Epithelial cell of proximal tubule (primary cell): Measurements from ENCODE around the gene GAPDHS. TPM values are rescaled to one million over a fixed set of nuclear protein-coding genes. Genes with fewer than 3 reads are reported as not detected.

Source experiments
- DNase-seq: peaks from one replicate; pipeline ENCODE4 v3.0.0-alpha.2; 2011; ENCODE audit warnings: low read depth
- H3K4me3 ChIP-seq: 2 replicates; pipeline ENCODE4 v1.5.1; 2011; ENCODE audit warnings: low read depth, mild to moderate bottlenecking, low read length
- CTCF ChIP-seq: conservative IDR thresholded peaks from 2 replicates; pipeline ENCODE4 v1.5.1; 2012; ENCODE audit warnings: low read depth, mild to moderate bottlenecking, low read length
- total RNA-seq: library from RNA; depleted of rRNA; stranded (reverse); fragments of >200 nt; gene quantifications from 2 replicates; pipeline ENCODE4 v1.2.3, GENCODE V29; 2015

Gene GAPDHS
- total RNA-seq, 1 donor from 2014 or later: not detected

GRCh38 chr19:35587321-35587720 lies 54.1 kb downstream of the GAPDHS start:
- TF ChIP-seq CTCF: no peak
- H3K4me3 ChIP-seq: no peak overlapping the region
- no peak for DNase-seq

- no peak for TF ChIP-seq CTCF
Observed at GRCh38 chr19:35590875-35591274, 57.6 kb downstream of the GAPDHS start.

GRCh38 chr19:35592226-35592625 lies 59.0 kb downstream of the GAPDHS start:
- no peak overlapping the region for H3K4me3 ChIP-seq
- TF ChIP-seq CTCF: peak; percentile 79
- DNase-seq: no peak

More at GRCh38 chr19:35590875-35591274, 57.6 kb downstream of the GAPDHS start:
- H3K4me3 ChIP-seq: no peak overlapping the region
- no peak for DNase-seq

Other genes starting within 250 kb of the GAPDHS start
- gene MAG, start 241.3 kb upstream of the GAPDHS start, total RNA-seq: 3.8 TPM in 1 of 2 replicates, not detected in the other
- 0.23 and 4.8 TPM in 2 replicates for gene CD22, start 204.3 kb upstream of the GAPDHS start, total RNA-seq
- 0.06 TPM in 1 of 2 replicates, not detected in the other for gene FFAR1, start 185.6 kb upstream of the GAPDHS start, total RNA-seq
- not detected in 2 replicates for gene FFAR3, start 175.0 kb upstream of the GAPDHS start, total RNA-seq
- gene GPR42, start 162.4 kb upstream of the GAPDHS start, total RNA-seq: not detected in 2 replicates
- gene FFAR2, start 85.2 kb upstream of the GAPDHS start, total RNA-seq: not detected in 2 replicates
- gene KRTDAP, start 43.0 kb upstream of the GAPDHS start, total RNA-seq: not detected in 2 replicates
- 195 and 200 TPM in 2 replicates for gene DMKN, start 19.8 kb upstream of the GAPDHS start, total RNA-seq
- not detected in 2 replicates for gene SBSN, start 5.1 kb upstream of the GAPDHS start, total RNA-seq
- 157 and 167 TPM in 2 replicates for gene TMEM147, start 12.2 kb downstream of the GAPDHS start, total RNA-seq
- gene ATP4A, start 30.2 kb downstream of the GAPDHS start, total RNA-seq: not detected in 2 replicates
- not detected in 2 replicates for gene PMIS2, start 52.7 kb downstream of the GAPDHS start, total RNA-seq
- 19.2 and 19.7 TPM in 2 replicates for gene HAUS5, start 79.3 kb downstream of the GAPDHS start, total RNA-seq
- 114 and 116 TPM in 2 replicates for gene RBM42, start 95.6 kb downstream of the GAPDHS start, total RNA-seq
- gene ETV2, start 108.3 kb downstream of the GAPDHS start, total RNA-seq: 0.35 TPM in 1 of 2 replicates, not detected in the other
- gene COX6B1, start 114.9 kb downstream of the GAPDHS start, total RNA-seq: 496 and 575 TPM in 2 replicates
- not detected in 2 replicates for gene UPK1A, start 133.1 kb downstream of the GAPDHS start, total RNA-seq
- not detected in 2 replicates for gene ZBTB32, start 171.1 kb downstream of the GAPDHS start, total RNA-seq
- gene KMT2B, start 184.5 kb downstream of the GAPDHS start, total RNA-seq: 7.4 and 20.2 TPM in 2 replicates
- gene IGFLR1, start 209.0 kb downstream of the GAPDHS start, total RNA-seq: 7.9 and 15.3 TPM in 2 replicates
- gene U2AF1L4, start 212.0 kb downstream of the GAPDHS start, total RNA-seq: 5.9 and 6.5 TPM in 2 replicates
- 49.6 and 63.7 TPM in 2 replicates for gene PSENEN, start 212.2 kb downstream of the GAPDHS start, total RNA-seq
- 12.7 and 18.9 TPM in 2 replicates for gene LIN37, start 215.1 kb downstream of the GAPDHS start, total RNA-seq
- gene HSPB6, start 223.6 kb downstream of the GAPDHS start, total RNA-seq: 0.14 and 2.0 TPM in 2 replicates
- gene PROSER3, start 224.7 kb downstream of the GAPDHS start, total RNA-seq: 14.3 and 14.7 TPM in 2 replicates
- 2.6 and 13.3 TPM in 2 replicates for gene ARHGAP33, start 242.1 kb downstream of the GAPDHS start, total RNA-seq